CD14-positive monocyte (primary cell): Measurements from ENCODE around the gene PRRT4. TPM values are rescaled to one million over a fixed set of nuclear protein-coding genes. Genes with fewer than 3 reads are reported as not detected.

Experiments used
- DNase-seq, 3 donors: peaks; one replicate each; pipeline ENCODE4 v3.0.0-alpha.2; 2011 to 2022
- H2AFZ ChIP-seq: 2 replicates; pipeline ENCODE4 v1.6.0; 2012; ENCODE audit warnings: mild to moderate bottlenecking, low read depth, low read length, inconsistent platforms; ENCODE audit not compliant: insufficient read depth, poor library complexity, severe bottlenecking
- H3K27ac ChIP-seq, 2 donors: 1 replicate in 1 of 2; 2 replicates in 1 of 2; pipeline ENCODE4 v1.5.1; 2012 to 2013; ENCODE audit warnings: low read length in 2 of 2, control low read depth in 1 of 2, inconsistent platforms in 1 of 2, low read depth in 1 of 2, mild to moderate bottlenecking in 1 of 2
- H3K27me3 ChIP-seq, 2 donors: one replicate each; pipeline versions ENCODE4 v1.6.0 to v1.6.1; 2011 to 2013; ENCODE audit warnings: low read length in 2 of 2; ENCODE audit not compliant: control insufficient read depth in 2 of 2, insufficient read depth in 2 of 2
- H3K36me3 ChIP-seq, 2 donors: replicated peaks in 1 of 2; 1 replicate in 1 of 2; 2 replicates in 1 of 2; pipeline versions ENCODE4 v1.5.1 to v1.6.1; 2012 to 2013; ENCODE audit warnings: low read length in 2 of 2, control low read depth in 1 of 2, inconsistent platforms in 1 of 2, mild to moderate bottlenecking in 1 of 2; ENCODE audit not compliant: insufficient read depth in 2 of 2, control insufficient read depth in 1 of 2
- H3K4me1 ChIP-seq, 2 donors: 1 replicate in 1 of 2; 2 replicates in 1 of 2; pipeline versions ENCODE4 v1.5.1 to v1.6.1; 2012 to 2013; ENCODE audit warnings: low read length in 2 of 2, control low read depth in 1 of 2, inconsistent platforms in 1 of 2, mild to moderate bottlenecking in 1 of 2, moderate library complexity in 1 of 2; ENCODE audit not compliant: insufficient read depth in 2 of 2, control insufficient read depth in 1 of 2
- H3K4me2 ChIP-seq: replicated peaks from 2 replicates; pipeline ENCODE3; 2012; ENCODE audit warnings: low read length, moderate library complexity, mild to moderate bottlenecking; ENCODE audit not compliant: poor library complexity, severe bottlenecking; ENCODE audit errors: extremely low read depth
- H3K4me3 ChIP-seq, 3 experiments: fragments of 200-600 bp in 1 of 3; sonication (generic) in 1 of 3; replicated peaks in 1 of 3; 1 replicate in 2 of 3; 2 replicates in 1 of 3; pipeline ENCODE4 v1.5.1; 2011 to 2013; ENCODE audit warnings: low read length in 3 of 3, mild to moderate bottlenecking in 3 of 3, control low read depth in 2 of 3, low read depth in 2 of 3, inconsistent platforms in 1 of 3, moderate library complexity in 1 of 3
- H3K79me2 ChIP-seq: 2 replicates; pipeline ENCODE4 v1.6.0; 2012; ENCODE audit warnings: mild to moderate bottlenecking, control low read depth, inconsistent platforms, low read length, moderate library complexity; ENCODE audit not compliant: insufficient read depth
- H3K9ac ChIP-seq: 2 replicates; pipeline ENCODE4 v1.6.0; 2017; ENCODE audit warnings: low read length, mild to moderate bottlenecking; ENCODE audit not compliant: insufficient read depth, poor library complexity, severe bottlenecking
- H3K9me3 ChIP-seq, 2 donors: replicated peaks in 1 of 2; 1 replicate in 1 of 2; 2 replicates in 1 of 2; pipeline versions ENCODE4 v1.5.1 to v1.6.1; 2012 to 2013; ENCODE audit warnings: low read length in 2 of 2, control low read depth in 1 of 2; ENCODE audit not compliant: control insufficient read depth in 1 of 2, insufficient read depth in 1 of 2
- H4K20me1 ChIP-seq: 2 replicates; pipeline ENCODE4 v1.6.0; 2012; ENCODE audit warnings: mild to moderate bottlenecking, low read length, control low read depth, moderate library complexity; ENCODE audit not compliant: insufficient read depth
- H3K27ac Mint-ChIP-seq, 7 donors: one replicate each; pipeline ENCODE4 v1.8.0; 2020; ENCODE audit warnings: mild to moderate bottlenecking in 7 of 7, mixed read lengths in 7 of 7, moderate library complexity in 6 of 7, inconsistent platforms in 2 of 7
- H3K27me3 Mint-ChIP-seq, 3 donors: one replicate each; pipeline ENCODE4 v1.8.0; 2021 to 2022; ENCODE audit warnings: low read depth in 3 of 3, mild to moderate bottlenecking in 3 of 3, mixed read lengths in 3 of 3, moderate library complexity in 3 of 3, inconsistent platforms in 1 of 3
- H3K36me3 Mint-ChIP-seq, 2 donors: one replicate each; pipeline ENCODE4 v1.8.0; 2020; ENCODE audit warnings: mixed read lengths in 2 of 2, inconsistent platforms in 1 of 2, mild to moderate bottlenecking in 1 of 2
- H3K4me1 Mint-ChIP-seq: one replicate; pipeline ENCODE4 v1.8.0; 2020; ENCODE audit warnings: mild to moderate bottlenecking, mixed read lengths
- H3K4me3 Mint-ChIP-seq, 2 donors: one replicate each; pipeline ENCODE4 v1.8.0; 2020; ENCODE audit warnings: mild to moderate bottlenecking in 2 of 2, mixed read lengths in 2 of 2, moderate library complexity in 1 of 2
- H3K9me3 Mint-ChIP-seq, 7 donors: one replicate each; pipeline ENCODE4 v1.8.0; 2020 to 2022; ENCODE audit warnings: mixed read lengths in 7 of 7, mild to moderate bottlenecking in 6 of 7, moderate library complexity in 6 of 7, inconsistent platforms in 2 of 7
- WGBS: methylation state at CpG from one replicate; pipeline ENCODE4 v1.1.5; 2013; ENCODE audit warnings: missing lambda C conversion rate; ENCODE audit not compliant: insufficient coverage; 5-methylcytosine and 5-hydroxymethylcytosine counted together
- intact Hi-C, 2 donors: fragments of 100-400 bp; cut with micrococcal nuclease; formaldehyde crosslinking; loops; one replicate each; pipeline versions ENCODE4 v1.15.0 to v1.15.1; 2023
- polyA plus RNA-seq, 3 donors: library from polyadenylated mRNA; depleted of rRNA in 1 of 3; unstranded in 2 of 3; stranded (reverse) in 1 of 3; fragments of 300-500 nt in 2 of 3; fragments of >200 nt in 1 of 3; fragmentation: Illumina TruSeq in 2 of 3; gene quantifications; 1 replicate in 2 of 3; 2 replicates in 1 of 3; pipeline ENCODE4 v1.2.3, GENCODE V29; 2012 to 2021
- TF ChIP-seq, protein P1 (sequence below): fragments of 200-600 bp; IDR thresholded peaks from one replicate; pipeline ENCODE4 v1.8.0; 2022; ENCODE audit warnings: antibody characterized with exemption, mild to moderate bottlenecking

Gene PRRT4
- polyA plus RNA-seq, 3 donors, result 1.1 TPM; not detected in 2

GRCh38 chr7:128373606-128374005, 12.1 kb upstream of the PRRT4 start:
- no peak overlapping the region for H2AFZ ChIP-seq
- no peaks in the 10 kb centered on the region for H3K4me1 Mint-ChIP-seq

DNA sequence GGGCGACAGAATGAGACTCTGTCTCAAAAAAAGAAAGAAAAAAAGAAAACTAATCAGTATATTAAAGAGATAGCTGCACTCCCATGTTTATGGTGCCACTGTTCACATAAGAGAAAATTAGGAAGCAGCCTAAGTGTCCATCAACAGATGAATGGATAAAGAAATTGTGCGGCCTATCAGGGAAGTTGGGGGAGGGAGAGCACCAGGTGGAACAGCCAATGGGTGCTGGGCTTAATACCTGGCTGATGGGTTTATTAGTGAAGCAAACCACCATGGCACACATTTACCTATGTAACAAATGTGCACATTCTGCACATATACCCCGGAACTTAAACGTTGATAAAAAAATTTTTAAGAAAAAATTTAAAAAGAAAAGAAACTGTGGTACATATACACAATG, 9.0 kb upstream of the PRRT4 start:
- Histone ChIP-seq H3K27me3 (no peaks in the 10 kb centered on the region), H3K4me3 (no peak overlapping the region), H3K9me3 (no peaks in the 10 kb centered on the region), H3K36me3 (no peaks in the 10 kb centered on the region), H3K4me2 (no peak overlapping the region), H3K27ac (no peak overlapping the region), H3K9ac (no peak overlapping the region), H4K20me1 (no peaks in the 10 kb centered on the region), H3K79me2 (no peaks in the 10 kb centered on the region), H3K4me1 (peaks cover 0 to 4% of the 10 kb centered on the region in 2 donors), H2AFZ (no peak overlapping the region)
- Mint-ChIP-seq H3K9me3 (peaks cover 0 to 3% (median 0%) of the 10 kb centered on the region in 7 donors), H3K4me1 (peaks cover 7% of the 10 kb centered on the region), H3K36me3 (no peaks in the 10 kb centered on the region), H3K4me3 (no peak overlapping the region), H3K27me3 (peaks cover 6 to 9% (median 7%) of the 10 kb centered on the region in 3 donors), H3K27ac (no peak overlapping the region)
- intact Hi-C loops, result no loop called here
- TF ChIP-seq, protein P1, sequence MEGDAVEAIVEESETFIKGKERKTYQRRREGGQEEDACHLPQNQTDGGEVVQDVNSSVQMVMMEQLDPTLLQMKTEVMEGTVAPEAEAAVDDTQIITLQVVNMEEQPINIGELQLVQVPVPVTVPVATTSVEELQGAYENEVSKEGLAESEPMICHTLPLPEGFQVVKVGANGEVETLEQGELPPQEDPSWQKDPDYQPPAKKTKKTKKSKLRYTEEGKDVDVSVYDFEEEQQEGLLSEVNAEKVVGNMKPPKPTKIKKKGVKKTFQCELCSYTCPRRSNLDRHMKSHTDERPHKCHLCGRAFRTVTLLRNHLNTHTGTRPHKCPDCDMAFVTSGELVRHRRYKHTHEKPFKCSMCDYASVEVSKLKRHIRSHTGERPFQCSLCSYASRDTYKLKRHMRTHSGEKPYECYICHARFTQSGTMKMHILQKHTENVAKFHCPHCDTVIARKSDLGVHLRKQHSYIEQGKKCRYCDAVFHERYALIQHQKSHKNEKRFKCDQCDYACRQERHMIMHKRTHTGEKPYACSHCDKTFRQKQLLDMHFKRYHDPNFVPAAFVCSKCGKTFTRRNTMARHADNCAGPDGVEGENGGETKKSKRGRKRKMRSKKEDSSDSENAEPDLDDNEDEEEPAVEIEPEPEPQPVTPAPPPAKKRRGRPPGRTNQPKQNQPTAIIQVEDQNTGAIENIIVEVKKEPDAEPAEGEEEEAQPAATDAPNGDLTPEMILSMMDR, result no peak
- no CpG with 5 or more reads among the region's 4 CpGs for WGBS
- DNase-seq, result no peak

More at GRCh38 chr7:128373606-128374005, 12.1 kb upstream of the PRRT4 start:
- Histone ChIP-seq H3K9me3 (no peaks in the 10 kb centered on the region), H4K20me1 (no peaks in the 10 kb centered on the region), H3K27me3 (no peaks in the 10 kb centered on the region), H3K36me3 (no peaks in the 10 kb centered on the region), H3K79me2 (no peaks in the 10 kb centered on the region), H3K9ac (no peak overlapping the region), H3K27ac (no peak overlapping the region), H3K4me1 (no peaks in the 10 kb centered on the region), H3K4me3 (no peak overlapping the region), H3K4me2 (no peak overlapping the region)
- Mint-ChIP-seq H3K36me3 (no peaks in the 10 kb centered on the region), H3K27me3 (peaks cover 3 to 6% (median 4%) of the 10 kb centered on the region in 3 donors), H3K4me3 (no peak overlapping the region), H3K27ac (no peak overlapping the region), H3K9me3 (no peaks in the 10 kb centered on the region)
- TF ChIP-seq, protein P1, result no peak
- intact Hi-C loops, result no loop called here
- 100% methylated on average over 2 of the region's 2 CpGs for WGBS
- DNase-seq, result no peak
